GM21576 (cell line): ENCODE results near the gene NPHP4.

Source experiments
- ATAC-seq: cut with Tn5 transposase; IDR thresholded peaks from one replicate; pipeline ENCODE4 v1.9.1; 2021; ENCODE audit warnings: mild to moderate bottlenecking, moderate library complexity; ENCODE audit not compliant: unreplicated experiment

Gene NPHP4

GRCh38 chr1:5975133-5975880, 16.9 kb downstream of the NPHP4 start:
- no peak for ATAC-seq

GRCh38 chr1:5974631-5975030, 17.6 kb downstream of the NPHP4 start:
- ATAC-seq, result no peak

GRCh38 chr1:5973771-5974170, 18.5 kb downstream of the NPHP4 start:
- ATAC-seq, result no peak

GRCh38 chr1:5972198-5972520, 20.1 kb downstream of the NPHP4 start:
- ATAC-seq, result no peak

GRCh38 chr1:5971471-5972197, 20.6 kb downstream of the NPHP4 start:
- ATAC-seq, result no peak

GRCh38 chr1:5970610-5971273, 21.5 kb downstream of the NPHP4 start:
- no peak for ATAC-seq

GRCh38 chr1:5969168-5969567, 23.1 kb downstream of the NPHP4 start:
- ATAC-seq, result no peak

- ATAC-seq, result no peak
These were observed 24.0 kb downstream of the NPHP4 start for GRCh38 chr1:5968161-5968736.

- no peak for ATAC-seq
These were observed 24.7 kb downstream of the NPHP4 start for GRCh38 chr1:5967351-5968160.

GRCh38 chr1:5966543-5967205, 25.6 kb downstream of the NPHP4 start:
- no peak for ATAC-seq

GRCh38 chr1:5965586-5966131, 26.6 kb downstream of the NPHP4 start:
- no peak for ATAC-seq

GRCh38 chr1:5962265-5963105, 29.7 kb downstream of the NPHP4 start:
- ATAC-seq, result no peak

- no peak for ATAC-seq
These were observed 30.6 kb downstream of the NPHP4 start for GRCh38 chr1:5961601-5962000.

GRCh38 chr1:5960336-5960735, 31.9 kb downstream of the NPHP4 start:
- no peak for ATAC-seq

- no peak for ATAC-seq
These were observed 32.5 kb downstream of the NPHP4 start for GRCh38 chr1:5959667-5960230.

GRCh38 chr1:5959087-5959486, 33.1 kb downstream of the NPHP4 start:
- no peak for ATAC-seq

- no peak for ATAC-seq
These were observed 36.0 kb downstream of the NPHP4 start for GRCh38 chr1:5956022-5956830.

- no peak for ATAC-seq
These were observed 36.7 kb downstream of the NPHP4 start for GRCh38 chr1:5955479-5955977.
